Thyroid gland (tissue), 4 donors: ENCODE results near the gene PRR14. TPM values are rescaled to one million over a fixed set of nuclear protein-coding genes. Genes with fewer than 3 reads are reported as not detected.
"Not testable (repeated sequence)": the region's sequence is repeated elsewhere in the genome, so short reads cannot be mapped to it uniquely, and the experiment has no call there.

Experiments
- DNase-seq, 2 donors: peaks; one replicate each; pipeline ENCODE4 v3.0.0-alpha.2; 2019
- H3K27ac ChIP-seq, 3 donors: fragments of 200-600 bp; sonication (generic); 1 replicate in 2 of 3; 2 replicates in 1 of 3; pipeline ENCODE4 v1.5.1; 2016 to 2019; ENCODE audit warnings: mild to moderate bottlenecking in 1 of 3, moderate library complexity in 1 of 3
- H3K27me3 ChIP-seq: fragments of 200-600 bp; sonication (generic); one replicate; pipeline ENCODE4 v1.5.1; 2019
- H3K36me3 ChIP-seq, 2 donors: fragments of 200-600 bp; sonication (generic); one replicate each; pipeline ENCODE4 v1.5.1; 2016 to 2019
- H3K4me1 ChIP-seq, 2 donors: fragments of 200-600 bp; sonication (generic); one replicate each; pipeline ENCODE4 v1.5.1; 2017 to 2019
- H3K4me3 ChIP-seq, 3 donors: fragments of 200-600 bp; sonication (generic); replicated peaks in 1 of 3; 1 replicate in 2 of 3; 2 replicates in 1 of 3; pipeline ENCODE4 v1.5.1; 2016; ENCODE audit warnings: mild to moderate bottlenecking in 1 of 3
- H3K9me3 ChIP-seq: fragments of 200-600 bp; sonication (generic); one replicate; pipeline ENCODE4 v1.5.1; 2017
- POLR2A ChIP-seq, 2 donors: fragments of 450-650 bp; IDR thresholded peaks; one replicate each; pipeline ENCODE4 v1.6.1; 2017; ENCODE audit warnings: antibody characterized with exemption in 2 of 2, mild to moderate bottlenecking in 2 of 2, moderate library complexity in 1 of 2
- WGBS, 2 donors: methylation state at CpG; one replicate each; pipeline ENCODE4 v1.1.5; 2017; 5-methylcytosine and 5-hydroxymethylcytosine counted together
- intact Hi-C: fragments of 100-400 bp; cut with DNase I; formaldehyde crosslinking; loops from one replicate; pipeline ENCODE4 v1.15.1; 2023
- total RNA-seq, 4 donors: library from RNA; depleted of rRNA; stranded (reverse); fragments of >200 nt; gene quantifications; one replicate each; pipeline ENCODE4 v1.2.3, GENCODE V29; 2016
- TF ChIP-seq, protein P1 (sequence below), 6 experiments: fragments of 200-600 bp in 3 of 6; fragments of 450-650 bp in 3 of 6; sonication (generic) in 3 of 6; IDR thresholded peaks; one replicate each; pipeline ENCODE4 v1.5.1; 2016 to 2019; ENCODE audit warnings: antibody characterized with exemption in 6 of 6, mild to moderate bottlenecking in 2 of 6, inconsistent platforms in 1 of 6, moderate library complexity in 1 of 6

The PRR14 gene
- total RNA-seq, 4 donors from 2014 or later: 26.5 to 44.7 (median 34.7) TPM

GRCh38 chr16:30688701-30689100 lies 37.9 kb downstream of the PRR14 start:
- intact Hi-C loops: no loop called here
- peak; percentile 55 to 61 for DNase-seq
- peak overlapping the region in 1 of 3 donors; percentile 36 for H3K27ac ChIP-seq
- no peaks in the 10 kb centered on the region for H3K27me3 ChIP-seq
- no peaks in the 10 kb centered on the region for H3K9me3 ChIP-seq
- TF ChIP-seq, protein P1, sequence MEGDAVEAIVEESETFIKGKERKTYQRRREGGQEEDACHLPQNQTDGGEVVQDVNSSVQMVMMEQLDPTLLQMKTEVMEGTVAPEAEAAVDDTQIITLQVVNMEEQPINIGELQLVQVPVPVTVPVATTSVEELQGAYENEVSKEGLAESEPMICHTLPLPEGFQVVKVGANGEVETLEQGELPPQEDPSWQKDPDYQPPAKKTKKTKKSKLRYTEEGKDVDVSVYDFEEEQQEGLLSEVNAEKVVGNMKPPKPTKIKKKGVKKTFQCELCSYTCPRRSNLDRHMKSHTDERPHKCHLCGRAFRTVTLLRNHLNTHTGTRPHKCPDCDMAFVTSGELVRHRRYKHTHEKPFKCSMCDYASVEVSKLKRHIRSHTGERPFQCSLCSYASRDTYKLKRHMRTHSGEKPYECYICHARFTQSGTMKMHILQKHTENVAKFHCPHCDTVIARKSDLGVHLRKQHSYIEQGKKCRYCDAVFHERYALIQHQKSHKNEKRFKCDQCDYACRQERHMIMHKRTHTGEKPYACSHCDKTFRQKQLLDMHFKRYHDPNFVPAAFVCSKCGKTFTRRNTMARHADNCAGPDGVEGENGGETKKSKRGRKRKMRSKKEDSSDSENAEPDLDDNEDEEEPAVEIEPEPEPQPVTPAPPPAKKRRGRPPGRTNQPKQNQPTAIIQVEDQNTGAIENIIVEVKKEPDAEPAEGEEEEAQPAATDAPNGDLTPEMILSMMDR (IDR thresholded peaks at IDR 0.05): no peak
- TF ChIP-seq POLR2A (IDR thresholded peaks at IDR 0.05): no peak
- H3K4me1 ChIP-seq: peaks cover 6 to 8% of the 10 kb centered on the region in 2 donors
- H3K4me3 ChIP-seq: no peak overlapping the region
- no peaks in the 10 kb centered on the region for H3K36me3 ChIP-seq
- WGBS, 2 donors: 23 to 42% methylated on average over 4 of the region's 4 CpGs

- TF ChIP-seq, protein P1 (IDR thresholded peaks at IDR 0.05): no peak
- TF ChIP-seq POLR2A (IDR thresholded peaks at IDR 0.05): no peak
Observed at GRCh38 chr16:30691907-30692306, 41.1 kb downstream of the PRR14 start.

DNA sequence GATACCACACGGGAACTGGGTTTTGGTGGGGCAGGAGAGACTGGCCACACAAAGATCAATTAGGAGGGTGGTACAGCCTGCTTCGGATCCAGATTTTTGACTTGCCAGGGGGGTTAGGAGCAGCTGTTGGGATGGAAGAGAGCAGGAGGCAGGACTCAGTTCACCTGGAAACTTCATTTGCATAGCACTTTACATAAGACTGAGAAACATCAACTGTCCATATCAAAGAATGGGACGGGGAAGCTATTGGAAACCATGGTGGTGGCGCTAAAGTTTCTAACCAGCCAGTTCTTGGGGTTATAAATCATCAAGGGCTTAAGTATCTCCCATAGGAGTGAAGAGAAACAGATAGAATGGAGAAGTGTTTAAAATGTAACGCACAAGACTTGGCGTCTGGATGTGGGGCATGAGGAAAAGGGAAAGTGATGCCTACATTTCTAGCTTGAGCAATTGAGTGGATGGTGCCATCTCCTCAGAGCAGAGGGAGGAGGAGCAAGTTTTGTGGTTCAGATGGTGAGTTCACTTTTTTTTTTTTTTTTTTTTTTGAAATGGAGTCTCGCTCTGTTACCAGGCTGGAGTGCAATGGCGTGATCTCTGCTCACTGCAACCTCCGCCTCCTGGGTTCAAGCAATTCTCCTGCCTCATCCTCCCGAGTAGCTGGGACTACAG lies 41.8 kb downstream of the PRR14 start:
- no peak overlapping the region for H3K4me3 ChIP-seq
- no peaks in the 10 kb centered on the region for H3K9me3 ChIP-seq
- peaks cover 9 to 16% of the 10 kb centered on the region in 2 donors for H3K4me1 ChIP-seq
- H3K36me3 ChIP-seq: no peaks in the 10 kb centered on the region
- H3K27ac ChIP-seq: no peak overlapping the region
- no peaks in the 10 kb centered on the region for H3K27me3 ChIP-seq
- DNase-seq: no peak
- TF ChIP-seq, protein P1 (IDR thresholded peaks at IDR 0.05): no peak
- no peak for TF ChIP-seq POLR2A (IDR thresholded peaks at IDR 0.05)
- WGBS, 2 donors: 71 to 77% methylated on average over 10 of the region's 10 CpGs
- intact Hi-C loops: no loop called here

More at GRCh38 chr16:30691907-30692306, 41.1 kb downstream of the PRR14 start:
- Histone ChIP-seq H3K4me3 (no peak overlapping the region), H3K36me3 (no peaks in the 10 kb centered on the region), H3K27me3 (no peaks in the 10 kb centered on the region), H3K9me3 (no peaks in the 10 kb centered on the region), H3K4me1 (peaks cover 6 to 11% of the 10 kb centered on the region in 2 donors), H3K27ac (no peak overlapping the region)
- intact Hi-C loops: no loop called here
- WGBS, 2 donors: 61 to 67% methylated on average over 4 of the region's 4 CpGs
- no peak for DNase-seq

- 80 to 82% methylated on average over 11 of the region's 11 CpGs for WGBS, 2 donors
- no peak for TF ChIP-seq POLR2A (IDR thresholded peaks at IDR 0.05)
- TF ChIP-seq, protein P1 (IDR thresholded peaks at IDR 0.05): no peak
- Histone ChIP-seq H3K4me3 (no peak overlapping the region), H3K36me3 (no peaks in the 10 kb centered on the region), H3K27me3 (no peaks in the 10 kb centered on the region), H3K27ac (no peak overlapping the region), H3K4me1 (peaks cover 13 to 17% of the 10 kb centered on the region in 2 donors), H3K9me3 (no peaks in the 10 kb centered on the region)
- no peak for DNase-seq
- intact Hi-C loops: loop anchor here (5.0 kb wide), 2 partner anchors 33 to 113 kb away; no protein-coding TSS in a partner anchor
Observed at GRCh38 chr16:30694926-30695693, 44.4 kb downstream of the PRR14 start.

DNA sequence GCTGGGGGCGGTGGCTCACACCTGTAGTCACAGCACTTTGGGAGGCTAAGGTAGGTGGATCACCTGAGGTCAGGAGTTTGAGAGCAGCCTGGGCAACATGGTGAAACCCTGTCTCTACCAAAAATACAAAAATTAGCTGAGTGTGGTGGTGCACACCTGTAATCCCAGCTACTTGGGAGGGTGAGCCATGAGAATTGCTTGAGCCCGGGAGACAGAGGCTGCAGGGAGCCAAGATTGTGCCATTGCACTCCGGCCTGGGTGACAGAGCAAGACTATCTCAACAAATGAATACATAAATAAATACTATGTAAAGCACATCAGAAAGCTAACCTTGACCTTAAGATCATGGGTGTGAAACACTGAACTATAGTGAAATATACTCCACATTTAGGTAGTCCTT lies 45.9 kb downstream of the PRR14 start:
- Histone ChIP-seq H3K4me1 (peaks cover 17% of the 10 kb centered on the region in 2 donors), H3K36me3 (peaks cover 8 to 13% of the 10 kb centered on the region in 2 donors)
- not testable (repeated sequence) for H3K9me3 ChIP-seq, DNase-seq, H3K27ac ChIP-seq, H3K4me3 ChIP-seq, H3K27me3 ChIP-seq
- intact Hi-C loops: loop anchor here (5.0 kb wide), 2 partner anchors 34 to 114 kb away; no protein-coding TSS in a partner anchor
- WGBS, 2 donors: 94 to 99% methylated on average over 3 of the region's 3 CpGs
